HepG2 (cell line): ENCODE measurements around the gene GALNT18. TPM values are rescaled to one million over a fixed set of nuclear protein-coding genes. Genes with fewer than 3 reads are reported as not detected.

Experiments
- ATAC-seq: fragments of 200-7000 bp; cut with Tn5 transposase; 3 replicates; pipeline ENCODE4 v1.9.1; 2020; ENCODE audit warnings: mild to moderate bottlenecking, moderate library complexity
- BruUV-seq: library from RNA; stranded (reverse); fragments of 400-500 nt; replicated peaks from 2 replicates; lab custom pipeline; 2021; lab: Mats Ljungman, UMichigan
- CTCF ChIA-PET: fragments of 300-600 bp; formaldehyde crosslinking; extraction: SDS; loops from one replicate; lab custom pipeline; 2021; ENCODE audit warnings: low total read pairs, inconsistent platforms, low intra/inter-chr PET ratio; lab: Yijun Ruan, JAX
- POLR2A ChIA-PET: fragments of 350-600 bp; sonication (Branson Sonifier 250); formaldehyde crosslinking; loops from one replicate; lab custom pipeline; 2020; ENCODE audit warnings: antibody characterized with exemption, inconsistent platforms; lab: Yijun Ruan, JAX
- DNase-seq: peaks from one replicate; pipeline ENCODE4 v3.0.0-alpha.2; 2015; ENCODE audit warnings: low spot score
- FAIRE-seq: peaks from 3 replicates; lab custom pipeline; 2011; peaks lifted over from hg19 to GRCh38; lab: Jason Lieb, UNC
- H2AFZ ChIP-seq: one replicate; pipeline ENCODE4 v1.6.1; 2011; ENCODE audit warnings: low read length, inconsistent platforms
- H3K27ac ChIP-seq: fragments of 300-600 bp; 3 replicates; pipeline ENCODE4 v1.8.0; 2011; ENCODE audit warnings: mixed run types, mild to moderate bottlenecking, mixed read lengths, low read length, inconsistent platforms; ENCODE audit not compliant: insufficient read depth; ENCODE audit errors: extremely low read length
- H3K27me3 ChIP-seq, 2 experiments: fragments of 200-600 bp in 1 of 2; 2 replicates in 1 of 2; 3 replicates in 1 of 2; pipeline versions ENCODE4 v1.6.0 to v1.8.0; 2011; ENCODE audit warnings: low read length in 2 of 2, mild to moderate bottlenecking in 2 of 2, moderate library complexity in 2 of 2, inconsistent platforms in 1 of 2; ENCODE audit not compliant: insufficient read depth in 2 of 2, control insufficient read depth in 1 of 2
- H3K36me3 ChIP-seq, 2 experiments: fragments of 200-600 bp in 1 of 2; replicated peaks in 1 of 2; 2 replicates in 1 of 2; 3 replicates in 1 of 2; pipeline versions ENCODE4 v1.5.1 to v1.8.0; 2011; ENCODE audit warnings: low read length in 2 of 2, inconsistent platforms in 1 of 2; ENCODE audit not compliant: insufficient read depth in 2 of 2, control insufficient read depth in 1 of 2
- H3K4me1 ChIP-seq: 2 replicates; pipeline ENCODE4 v1.5.1; 2012; ENCODE audit warnings: low read length, inconsistent platforms; ENCODE audit not compliant: insufficient read depth
- H3K4me2 ChIP-seq: 2 replicates; pipeline ENCODE4 v1.6.0; 2011; ENCODE audit warnings: low read depth, low read length, inconsistent platforms
- H3K4me3 ChIP-seq, 3 experiments: fragments of 200-600 bp in 1 of 3; sonication (generic), shearing (Covaris generic) in 1 of 3; replicated peaks in 1 of 3; 2 replicates each; pipeline ENCODE4 v1.5.1; 2011 to 2016; ENCODE audit warnings: low read length in 3 of 3, inconsistent platforms in 2 of 3, low read depth in 2 of 3, mild to moderate bottlenecking in 2 of 3, control low read depth in 1 of 3, mixed read lengths in 1 of 3; ENCODE audit not compliant: insufficient read depth in 1 of 3
- H3K79me2 ChIP-seq: one replicate; pipeline ENCODE4 v1.6.1; 2011; ENCODE audit warnings: low read length, inconsistent platforms; ENCODE audit not compliant: insufficient read depth
- H3K9ac ChIP-seq: 2 replicates; pipeline ENCODE4 v1.6.0; 2011; ENCODE audit warnings: mild to moderate bottlenecking, low read depth, low read length, inconsistent platforms; ENCODE audit not compliant: insufficient read depth
- H3K9me3 ChIP-seq: 2 replicates; pipeline ENCODE4 v1.5.1; 2012; ENCODE audit warnings: mild to moderate bottlenecking, low read length
- H4K20me1 ChIP-seq: 2 replicates; pipeline ENCODE4 v1.6.0; 2011; ENCODE audit warnings: inconsistent platforms, mild to moderate bottlenecking, low read length, moderate library complexity; ENCODE audit not compliant: insufficient read depth
- ARID3A ChIP-seq: IDR thresholded peaks from 2 replicates; pipeline ENCODE4 v1.6.1; 2012; ENCODE audit warnings: low read depth, low read length, improper control_type of control experiment
- ATRX ChIP-seq: sonication (generic); formaldehyde crosslinking; IDR thresholded peaks from 2 replicates; pipeline ENCODE4 v1.4.0; 2020; ENCODE audit warnings: missing genetic modification reagents, borderline replicate concordance
- CREM ChIP-seq, 2 experiments: sonication (generic) in 1 of 2; formaldehyde crosslinking in 1 of 2; IDR thresholded peaks; 2 replicates each; pipeline versions ENCODE4 v1.4.0 to v1.6.1; 2016 to 2020; ENCODE audit warnings: antibody characterized with exemption in 1 of 2, mild to moderate bottlenecking in 1 of 2, missing genetic modification reagents in 1 of 2
- GABPB1 ChIP-seq: IDR thresholded peaks from 2 replicates; pipeline ENCODE4 v1.6.1; 2016; ENCODE audit warnings: mild to moderate bottlenecking, missing genetic modification reagents, moderate library complexity, missing compliant biosample characterization
- IRF9 ChIP-seq: sonication (generic); formaldehyde crosslinking; IDR thresholded peaks from 2 replicates; pipeline ENCODE4 v1.8.0; 2022; ENCODE audit warnings: missing genetic modification reagents, mild to moderate bottlenecking, borderline replicate concordance
- MAZ ChIP-seq, 2 experiments: sonication (generic) in 1 of 2; formaldehyde crosslinking in 1 of 2; IDR thresholded peaks; 2 replicates each; pipeline versions ENCODE4 v1.5.0 to v1.6.1; 2012 to 2020; ENCODE audit warnings: low read depth in 2 of 2, mild to moderate bottlenecking in 2 of 2, borderline replicate concordance in 1 of 2, improper control_type of control experiment in 1 of 2, low read length in 1 of 2, missing genetic modification reagents in 1 of 2, moderate library complexity in 1 of 2
- RCOR2 ChIP-seq: IDR thresholded peaks from 2 replicates; pipeline ENCODE4 v1.6.1; 2016; ENCODE audit warnings: missing biosample characterization, missing genetic modification reagents
- ZNF142 ChIP-seq: sonication (generic); formaldehyde crosslinking; IDR thresholded peaks from 2 replicates; pipeline ENCODE4 v1.4.0; 2020; ENCODE audit warnings: missing genetic modification reagents
- ZNF350 ChIP-seq: sonication (generic); formaldehyde crosslinking; IDR thresholded peaks from 2 replicates; pipeline ENCODE4 v1.4.0; 2020; ENCODE audit warnings: mild to moderate bottlenecking, low read depth, missing genetic modification reagents, borderline replicate concordance
- ZNF451 ChIP-seq: sonication (generic); formaldehyde crosslinking; IDR thresholded peaks from 2 replicates; pipeline ENCODE4 v1.5.0; 2020; ENCODE audit warnings: mild to moderate bottlenecking, missing genetic modification reagents
- WGBS: methylation state at CpG from one replicate; pipeline ENCODE4 v1.1.6; 2017; ENCODE audit warnings: low lambda C conversion rate; 5-methylcytosine and 5-hydroxymethylcytosine counted together
- in situ Hi-C: cut with HindIII; loops from 2 replicates; pipeline ENCODE4 v1.10.0; 2017; ENCODE audit warnings: low pct_unique_long_range_greater_than_20kb; ENCODE audit not compliant: extremely low pct_ligation_motif_present
- intact Hi-C: fragments of 100-400 bp; cut with micrococcal nuclease; formaldehyde crosslinking; loops from one replicate; pipeline ENCODE4 v1.10.0; 2022; ENCODE audit not compliant: unreplicated experiment
- polyA plus RNA-seq, 8 experiments: library from polyadenylated mRNA; depleted of rRNA in 3 of 8; stranded (reverse) in 7 of 8; unstranded in 1 of 8; fragments of >200 nt; fragmentation: Illumina TruSeq in 4 of 8; extraction: Trizol in 4 of 8; gene quantifications; 2 replicates each; pipeline versions ENCODE4 v1.2.1 to v1.2.3, GENCODE V29; 2011 to 2016; ENCODE audit warnings: low read depth in 4 of 8, missing spikeins in 1 of 8, mixed read lengths in 1 of 8; ENCODE audit not compliant: insufficient read depth in 1 of 8
- total RNA-seq, 5 experiments: library from RNA; depleted of rRNA; stranded (reverse); fragments of >200 nt; fragmentation: Illumina TruSeq; extraction: Trizol; gene quantifications; 2 replicates each; pipeline ENCODE4 v1.2.3, GENCODE V29; 2016; ENCODE audit warnings: low read depth in 1 of 5
- TF ChIP-seq, protein P1 (sequence below): sonication (generic); formaldehyde crosslinking; IDR thresholded peaks from 2 replicates; pipeline ENCODE4 v1.5.0; 2020; ENCODE audit warnings: missing genetic modification reagents

Gene GALNT18
- total and polyA plus RNA-seq, 2 of the 13 experiments (the other 11 are each of a cell fraction or from before 2014, with no cell fraction given), result 0.11 TPM; not detected in 1

DNA sequence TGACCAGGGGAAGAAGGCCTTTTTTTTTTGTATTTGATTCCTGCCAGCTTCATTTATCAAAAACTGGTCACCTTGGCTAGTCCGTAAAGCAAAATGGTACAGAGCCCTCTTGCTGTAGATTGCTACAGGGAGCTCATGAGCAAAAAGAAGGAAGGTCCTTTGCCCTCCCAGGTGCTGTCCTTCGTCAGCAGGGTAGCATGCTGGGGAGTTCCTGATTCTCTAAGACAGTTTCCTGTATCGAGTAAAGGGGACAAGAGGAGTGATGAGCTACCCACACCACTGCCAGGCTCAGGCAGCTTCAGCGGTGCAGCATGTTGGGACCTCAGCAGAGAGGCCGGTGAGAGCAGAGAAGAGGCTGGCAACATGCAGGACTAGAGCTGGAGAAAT, 200.9 kb downstream of the GALNT18 start (continued):
- TF ChIP-seq, protein P1, sequence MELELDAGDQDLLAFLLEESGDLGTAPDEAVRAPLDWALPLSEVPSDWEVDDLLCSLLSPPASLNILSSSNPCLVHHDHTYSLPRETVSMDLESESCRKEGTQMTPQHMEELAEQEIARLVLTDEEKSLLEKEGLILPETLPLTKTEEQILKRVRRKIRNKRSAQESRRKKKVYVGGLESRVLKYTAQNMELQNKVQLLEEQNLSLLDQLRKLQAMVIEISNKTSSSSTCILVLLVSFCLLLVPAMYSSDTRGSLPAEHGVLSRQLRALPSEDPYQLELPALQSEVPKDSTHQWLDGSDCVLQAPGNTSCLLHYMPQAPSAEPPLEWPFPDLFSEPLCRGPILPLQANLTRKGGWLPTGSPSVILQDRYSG (CRISPR knock-in tag), result no peak

DNA sequence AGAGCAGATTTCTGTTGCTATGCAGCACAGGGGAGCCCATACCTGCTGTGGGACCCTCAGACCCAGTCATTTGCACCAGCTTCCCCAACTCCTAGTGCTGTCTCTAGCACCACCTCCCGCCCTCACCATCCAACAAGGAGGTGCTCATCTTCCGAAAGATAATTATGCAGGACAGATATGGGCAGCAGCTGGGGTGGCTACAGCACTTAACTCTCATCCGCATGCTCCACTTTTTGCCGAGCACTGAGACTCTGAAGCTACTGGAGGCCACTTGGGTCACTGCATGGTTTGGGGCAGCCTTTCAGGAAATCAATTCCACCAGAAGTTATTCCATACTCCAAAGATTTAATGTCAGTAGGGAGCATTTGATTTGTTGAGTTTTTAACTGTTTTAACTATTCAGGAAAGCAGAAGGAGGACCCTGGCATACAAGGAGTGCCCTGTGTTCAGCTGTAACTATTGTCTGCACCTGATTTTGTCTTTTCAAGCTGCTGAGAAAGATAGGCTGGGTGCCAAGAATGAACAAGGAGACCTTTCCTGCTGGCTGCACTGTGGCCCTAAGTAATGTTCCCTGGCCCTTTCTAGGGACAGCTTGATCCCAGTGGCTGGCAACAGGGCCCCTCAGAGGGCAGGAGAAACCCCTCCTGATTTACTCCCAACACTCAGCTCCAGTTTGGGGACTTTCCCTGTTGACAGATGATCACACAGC, 201.5 kb downstream of the GALNT18 start:
- DNase-seq (no peak), FAIRE-seq (no peak), ATAC-seq (no peak)
- H2AFZ ChIP-seq, result no peak overlapping the region
- CTCF ChIA-PET, result no interaction called here
- H3K27ac ChIP-seq, result no peak overlapping the region
- no peaks in the 10 kb centered on the region for H3K79me2 ChIP-seq
- no TSS peak for BruUV-seq
- intact Hi-C loops (no loop called here), in situ Hi-C loops (no loop called here)
- 0% methylated on average over 1 of the region's 4 CpGs for WGBS
- H3K27me3 ChIP-seq, result peaks cover 2 to 6% of the 10 kb centered on the region in 2 experiments; a peak in 3 of 5 replicates
- POLR2A ChIA-PET, result no interaction called here
- no peaks in the 10 kb centered on the region for H3K36me3 ChIP-seq
- H3K4me3 ChIP-seq, result no peak overlapping the region
- no peaks in the 10 kb centered on the region for H3K4me1 ChIP-seq
- H3K9me3 ChIP-seq, result no peaks in the 10 kb centered on the region
- H4K20me1 ChIP-seq, result no peaks in the 10 kb centered on the region
- no peak overlapping the region for H3K9ac ChIP-seq
- no peak overlapping the region for H3K4me2 ChIP-seq
- TF ChIP-seq CREM (IDR thresholded peaks at IDR 0.05) (no peak), CREM (CRISPR knock-in tag; IDR thresholded peaks at IDR 0.05) (no peak), ZNF451 (CRISPR knock-in tag) (no peak), IRF9 (no peak), ZNF142 (no peak), MAZ (IDR thresholded peaks at IDR 0.05; ENCODE audit: borderline replicate concordance, low read depth, low read length) (no peak), MAZ (CRISPR knock-in tag; IDR thresholded peaks at IDR 0.05; ENCODE audit: low read depth) (no peak), GABPB1 (CRISPR knock-in tag) (no peak), ZNF350 (CRISPR knock-in tag) (no peak), ATRX (CRISPR knock-in tag) (no peak), ARID3A (no peak), RCOR2 (no peak)
